ENCODE data around the gene EPO. TPM values are rescaled to one million over a fixed set of nuclear protein-coding genes. Genes with fewer than 3 reads are reported as not detected.

EPO gene
- total RNA-seq, 1 donor from 2014 or later, result not detected

DNA sequence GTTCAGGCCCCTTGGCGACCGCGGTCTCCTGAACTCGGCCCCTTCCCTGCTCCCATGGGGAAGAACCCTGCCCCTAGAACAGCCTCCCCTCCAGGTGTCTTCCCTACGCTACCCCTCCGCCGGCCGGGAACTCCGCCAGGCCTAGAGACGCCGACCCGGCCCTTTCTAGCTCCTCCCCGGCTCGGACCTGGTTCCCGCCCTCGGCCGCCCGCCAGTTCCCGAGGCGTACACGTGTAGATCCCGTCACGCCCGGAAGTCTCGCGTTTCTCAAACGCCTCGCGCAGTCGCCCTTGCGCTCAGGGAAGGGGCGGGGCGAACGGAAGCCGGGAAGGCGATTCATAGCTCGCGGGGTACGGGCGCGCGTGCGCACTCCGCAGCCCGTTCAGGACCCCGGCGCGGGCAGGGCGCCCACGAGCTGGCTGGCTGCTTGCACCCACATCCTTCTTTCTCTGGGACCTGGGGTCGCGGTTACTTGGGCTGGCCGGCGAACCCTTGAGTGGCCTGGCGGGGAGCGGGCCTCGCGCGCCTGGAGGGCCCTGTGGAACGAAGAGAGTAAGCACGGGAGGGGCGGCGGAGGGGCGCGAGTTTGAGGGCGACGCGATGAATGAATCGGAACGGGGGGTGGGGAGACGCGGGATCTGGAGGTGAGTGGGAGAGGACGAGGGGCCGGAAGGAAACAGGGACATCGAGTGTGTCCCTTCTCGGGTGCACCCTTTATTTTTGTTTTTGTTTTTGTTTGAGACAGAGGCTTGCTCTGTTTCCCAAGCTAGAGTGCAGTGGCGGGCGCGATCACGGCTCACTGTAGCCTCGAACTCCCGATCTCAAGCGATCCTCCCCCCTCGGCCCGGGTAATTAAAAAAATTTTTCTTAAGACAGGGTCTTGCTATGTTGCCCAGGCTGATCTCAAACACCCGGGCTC is 14.3 kb upstream of the EPO start, which contains the start of gene POP7:
Gene POP7, plus strand, starts transcription at position 369 of the 919 bp plus-strand sequence. CDS start 710 bp downstream, outside the sequence.
- H3K4me3 Mint-ChIP-seq (ENCODE audit: unreplicated experiment), result peak within 1 kb of the TSS; percentile 96
- no peaks in the 10 kb centered on the region for H3K9me3 Mint-ChIP-seq (ENCODE audit: unreplicated experiment)
- DNase-seq (ENCODE audit: extremely low spot score, unreplicated experiment), result peak; percentile 100
- peaks cover 16% of the 10 kb centered on the region for H3K4me1 Mint-ChIP-seq (ENCODE audit: unreplicated experiment)
- TF ChIP-seq, protein P1, sequence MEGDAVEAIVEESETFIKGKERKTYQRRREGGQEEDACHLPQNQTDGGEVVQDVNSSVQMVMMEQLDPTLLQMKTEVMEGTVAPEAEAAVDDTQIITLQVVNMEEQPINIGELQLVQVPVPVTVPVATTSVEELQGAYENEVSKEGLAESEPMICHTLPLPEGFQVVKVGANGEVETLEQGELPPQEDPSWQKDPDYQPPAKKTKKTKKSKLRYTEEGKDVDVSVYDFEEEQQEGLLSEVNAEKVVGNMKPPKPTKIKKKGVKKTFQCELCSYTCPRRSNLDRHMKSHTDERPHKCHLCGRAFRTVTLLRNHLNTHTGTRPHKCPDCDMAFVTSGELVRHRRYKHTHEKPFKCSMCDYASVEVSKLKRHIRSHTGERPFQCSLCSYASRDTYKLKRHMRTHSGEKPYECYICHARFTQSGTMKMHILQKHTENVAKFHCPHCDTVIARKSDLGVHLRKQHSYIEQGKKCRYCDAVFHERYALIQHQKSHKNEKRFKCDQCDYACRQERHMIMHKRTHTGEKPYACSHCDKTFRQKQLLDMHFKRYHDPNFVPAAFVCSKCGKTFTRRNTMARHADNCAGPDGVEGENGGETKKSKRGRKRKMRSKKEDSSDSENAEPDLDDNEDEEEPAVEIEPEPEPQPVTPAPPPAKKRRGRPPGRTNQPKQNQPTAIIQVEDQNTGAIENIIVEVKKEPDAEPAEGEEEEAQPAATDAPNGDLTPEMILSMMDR (IDR thresholded peaks at IDR 0.05), result no peak
- peaks cover 1% of the 10 kb centered on the region for H3K36me3 Mint-ChIP-seq (ENCODE audit: unreplicated experiment)
- H3K27me3 Mint-ChIP-seq (ENCODE audit: unreplicated experiment), result peaks cover 6% of the 10 kb centered on the region
- H3K27ac Mint-ChIP-seq (ENCODE audit: unreplicated experiment), result peak within 1 kb of the TSS; percentile 83

DNA sequence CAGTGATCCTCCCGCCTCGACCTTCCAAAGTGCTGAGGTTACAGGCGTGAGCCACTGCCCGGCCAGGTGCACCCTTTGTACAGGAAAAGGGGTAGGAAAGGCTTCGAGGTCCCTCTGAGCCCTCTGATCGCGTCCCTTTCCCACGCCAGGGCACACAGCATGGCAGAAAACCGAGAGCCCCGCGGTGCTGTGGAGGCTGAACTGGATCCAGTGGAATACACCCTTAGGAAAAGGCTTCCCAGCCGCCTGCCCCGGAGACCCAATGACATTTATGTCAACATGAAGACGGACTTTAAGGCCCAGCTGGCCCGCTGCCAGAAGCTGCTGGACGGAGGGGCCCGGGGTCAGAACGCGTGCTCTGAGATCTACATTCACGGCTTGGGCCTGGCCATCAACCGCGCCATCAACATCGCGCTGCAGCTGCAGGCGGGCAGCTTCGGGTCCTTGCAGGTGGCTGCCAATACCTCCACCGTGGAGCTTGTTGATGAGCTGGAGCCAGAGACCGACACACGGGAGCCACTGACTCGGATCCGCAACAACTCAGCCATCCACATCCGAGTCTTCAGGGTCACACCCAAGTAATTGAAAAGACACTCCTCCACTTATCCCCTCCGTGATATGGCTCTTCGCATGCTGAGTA is 13.5 kb upstream of the EPO start:
- TF ChIP-seq, protein P1 (IDR thresholded peaks at IDR 0.05), result no peak
- Mint-ChIP-seq H3K9me3 (ENCODE audit: unreplicated experiment) (no peaks in the 10 kb centered on the region), H3K27ac (ENCODE audit: unreplicated experiment) (peak overlapping the region; percentile 83), H3K27me3 (ENCODE audit: unreplicated experiment) (no peaks in the 10 kb centered on the region), H3K4me1 (ENCODE audit: unreplicated experiment) (peaks cover 16% of the 10 kb centered on the region), H3K4me3 (ENCODE audit: unreplicated experiment) (peak overlapping the region; percentile 96), H3K36me3 (ENCODE audit: unreplicated experiment) (peaks cover 1% of the 10 kb centered on the region)
- no peak for DNase-seq (ENCODE audit: extremely low spot score, unreplicated experiment)

DNA sequence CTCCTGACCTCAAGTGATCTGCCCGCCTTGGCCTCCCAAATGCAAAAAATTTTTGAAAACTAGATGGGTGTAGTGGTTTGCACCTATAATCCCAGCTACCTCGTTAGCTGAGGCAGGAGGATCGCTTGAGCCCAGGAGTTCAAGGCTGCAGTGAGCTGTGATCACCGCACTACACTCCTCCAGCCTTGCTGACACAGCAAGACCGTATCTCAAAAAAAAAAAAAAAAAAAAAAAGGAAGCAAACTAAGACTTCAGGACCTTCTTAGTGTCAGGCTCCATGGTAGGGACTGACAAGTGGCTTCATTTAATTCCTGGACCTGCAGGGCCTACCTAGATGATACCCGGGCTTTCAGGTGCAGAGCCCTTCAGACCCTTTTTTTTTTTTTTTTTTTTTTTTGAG is 11.9 kb upstream of the EPO start:
- TF ChIP-seq, protein P1 (IDR thresholded peaks at IDR 0.05), result no peak
- Mint-ChIP-seq H3K4me1 (ENCODE audit: unreplicated experiment) (peaks cover 16% of the 10 kb centered on the region), H3K9me3 (ENCODE audit: unreplicated experiment) (no peaks in the 10 kb centered on the region), H3K27me3 (ENCODE audit: unreplicated experiment) (no peaks in the 10 kb centered on the region), H3K36me3 (ENCODE audit: unreplicated experiment) (peaks cover 1% of the 10 kb centered on the region), H3K4me3 (ENCODE audit: unreplicated experiment) (no peak overlapping the region), H3K27ac (ENCODE audit: unreplicated experiment) (no peak overlapping the region)
- DNase-seq (ENCODE audit: extremely low spot score, unreplicated experiment), result no peak

DNA sequence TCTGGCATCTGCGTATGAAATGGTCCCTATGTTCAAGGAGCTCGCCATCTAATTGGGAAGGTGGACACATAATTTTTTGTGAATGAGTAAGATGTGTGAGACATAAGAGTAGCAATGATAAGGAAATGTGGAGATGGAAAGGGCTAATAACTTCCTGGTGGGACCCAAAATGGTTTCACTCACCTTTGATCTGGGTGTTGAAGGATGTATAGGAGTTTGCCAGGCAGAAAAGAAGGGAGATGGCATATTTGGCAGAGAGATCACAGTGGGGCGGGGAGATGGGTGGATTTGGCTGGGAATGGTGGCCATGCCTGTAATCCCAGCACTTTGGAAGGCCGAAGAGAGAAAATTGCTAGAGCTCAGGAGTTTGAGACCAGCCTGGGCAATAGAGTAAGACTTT is 9.8 kb upstream of the EPO start:
- peaks cover 14% of the 10 kb centered on the region for H3K4me1 Mint-ChIP-seq (ENCODE audit: unreplicated experiment)

More for the DNA sequence above, 9.8 kb upstream of the EPO start:
- no peak overlapping the region for H3K27ac Mint-ChIP-seq (ENCODE audit: unreplicated experiment)
- no peak for DNase-seq (ENCODE audit: extremely low spot score, unreplicated experiment)
- no peaks in the 10 kb centered on the region for H3K27me3 Mint-ChIP-seq (ENCODE audit: unreplicated experiment)
- H3K4me3 Mint-ChIP-seq (ENCODE audit: unreplicated experiment), result no peak overlapping the region
- TF ChIP-seq, protein P1 (IDR thresholded peaks at IDR 0.05), result no peak
- H3K36me3 Mint-ChIP-seq (ENCODE audit: unreplicated experiment), result peaks cover 1% of the 10 kb centered on the region
- H3K9me3 Mint-ChIP-seq (ENCODE audit: unreplicated experiment), result no peaks in the 10 kb centered on the region
